Transverse colon (tissue), 4 donors: Measurements from ENCODE around the gene ARL4C. TPM values are rescaled to one million over a fixed set of nuclear protein-coding genes. Genes with fewer than 3 reads are reported as not detected.

Experiments used
- DNase-seq: peaks from one replicate; pipeline ENCODE4 v3.0.0-alpha.2; 2019
- H3K27ac ChIP-seq, 4 donors: fragments of 200-600 bp; sonication (generic); 2 replicates each; pipeline ENCODE4 v1.5.1; 2016 to 2018; ENCODE audit warnings: inconsistent platforms in 4 of 4
- H3K27me3 ChIP-seq: fragments of 200-600 bp; sonication (generic); 2 replicates; pipeline ENCODE4 v1.5.1; 2017; ENCODE audit warnings: inconsistent platforms
- H3K36me3 ChIP-seq, 4 donors: fragments of 200-600 bp; sonication (generic); 2 replicates each; pipeline ENCODE4 v1.5.1; 2017 to 2019; ENCODE audit warnings: inconsistent platforms in 4 of 4
- H3K4me1 ChIP-seq, 4 donors: fragments of 200-600 bp; sonication (generic); 2 replicates each; pipeline ENCODE4 v1.5.1; 2017 to 2020; ENCODE audit warnings: inconsistent platforms in 4 of 4
- H3K4me3 ChIP-seq, 4 donors: fragments of 200-600 bp; sonication (generic); 1 replicate in 1 of 4; 2 replicates in 3 of 4; pipeline versions ENCODE4 v1.5.1 to v1.6.1; 2017 to 2019; ENCODE audit warnings: inconsistent platforms in 4 of 4
- H3K9me3 ChIP-seq, 2 donors: fragments of 200-600 bp; sonication (generic); 2 replicates each; pipeline ENCODE4 v1.5.1; 2017 to 2019; ENCODE audit warnings: inconsistent platforms in 2 of 2
- CTCF ChIP-seq, 5 experiments: fragments of 200-600 bp in 3 of 5; fragments of 450-650 bp in 2 of 5; sonication (generic) in 3 of 5; IDR thresholded peaks; 1 replicate in 2 of 5; 2 replicates in 3 of 5; pipeline ENCODE4 v1.5.1; 2016 to 2017; ENCODE audit warnings: antibody characterized with exemption in 5 of 5, inconsistent platforms in 3 of 5, mild to moderate bottlenecking in 2 of 5, moderate library complexity in 1 of 5
- EP300 ChIP-seq: sonication (generic); formaldehyde crosslinking; IDR thresholded peaks from one replicate; pipeline ENCODE4 v1.6.1; 2017; ENCODE audit warnings: antibody characterized with exemption, low read depth
- POLR2A ChIP-seq: fragments of 450-650 bp; IDR thresholded peaks from one replicate; pipeline ENCODE4 v1.6.1; 2016; ENCODE audit warnings: antibody characterized with exemption, mild to moderate bottlenecking, moderate library complexity
- POLR2AphosphoS5 ChIP-seq, 3 donors: sonication (generic); formaldehyde crosslinking; IDR thresholded peaks; one replicate each; pipeline ENCODE4 v1.6.1; 2016; ENCODE audit warnings: antibody characterized with exemption in 3 of 3
- WGBS, 2 donors: methylation state at CpG; one replicate each; pipeline ENCODE4 v1.1.5; 2018; ENCODE audit warnings: low coverage in 1 of 2; 5-methylcytosine and 5-hydroxymethylcytosine counted together
- in situ Hi-C, 4 donors: fragments of 200-750 bp; cut with MboI; loops; one replicate each; pipeline versions ENCODE4 v1.15.0 to v1.15.1; 2017; ENCODE audit warnings: low sequenced_read_pairs in 3 of 4, low pct_ligation_motif_present in 1 of 4, low pct_unique_long_range_greater_than_20kb in 1 of 4
- intact Hi-C: fragments of 100-400 bp; cut with DNase I; formaldehyde crosslinking; loops from one replicate; pipeline ENCODE4 v1.15.1; 2023; ENCODE audit warnings: low total_unique reads
- total RNA-seq, 4 donors: library from RNA; depleted of rRNA; stranded (reverse); fragments of >200 nt; gene quantifications; one replicate each; pipeline ENCODE4 v1.1.0, GENCODE V29; 2016

Gene ARL4C
- total RNA-seq, 4 donors from 2014 or later, result 3.8 to 11.9 (median 5.3) TPM

- Histone ChIP-seq H3K27ac (no peak overlapping the region), H3K4me1 (no peaks in the 10 kb centered on the region), H3K9me3 (no peaks in the 10 kb centered on the region), H3K36me3 (no peaks in the 10 kb centered on the region), H3K27me3 (no peaks in the 10 kb centered on the region), H3K4me3 (no peak overlapping the region)
- WGBS, 2 donors, result 89 to 92% methylated on average over 10 to 14 of the region's 14 CpGs
- no peak for TF ChIP-seq POLR2A
- no peak for TF ChIP-seq POLR2AphosphoS5 (IDR thresholded peaks at IDR 0.05)
- no peak for TF ChIP-seq EP300
- TF ChIP-seq CTCF (IDR thresholded peaks at IDR 0.05), result no peak
- DNase-seq, result no peak
- intact Hi-C loops (no loop called here), in situ Hi-C loops (loop anchor here in 1 of 4 donors (25.0 kb wide), 1 partner anchor 526 kb away; no protein-coding TSS in a partner anchor)
Observed at GRCh38 chr2:234512884-234513669, 16.2 kb upstream of the ARL4C start.

- H3K9me3 ChIP-seq, result no peaks in the 10 kb centered on the region
- H3K36me3 ChIP-seq, result no peaks in the 10 kb centered on the region
- no peaks in the 10 kb centered on the region for H3K4me1 ChIP-seq
- DNase-seq, result no peak
- TF ChIP-seq EP300 (no peak), CTCF (IDR thresholded peaks at IDR 0.05) (no peak), POLR2A (no peak), POLR2AphosphoS5 (IDR thresholded peaks at IDR 0.05) (no peak)
- H3K27me3 ChIP-seq, result peaks cover 6% of the 10 kb centered on the region
- intact Hi-C loops, result loop anchor here (10.0 kb wide), 1 partner anchor 368 kb away; no protein-coding TSS in a partner anchor
- no peak overlapping the region for H3K27ac ChIP-seq
- 53 to 61% methylated on average over 3 of the region's 3 CpGs for WGBS, 2 donors
- H3K4me3 ChIP-seq, result no peak overlapping the region
- in situ Hi-C loops, result loop anchor here in 3 of 4 donors (5.0 to 25.0 kb wide), 3 partner anchors 368 to 516 kb away; no protein-coding TSS in a partner anchor
Observed at GRCh38 chr2:234502919-234503285, 6.0 kb upstream of the ARL4C start.

- 36 to 56% methylated on average over 2 to 3 of the region's 3 CpGs for WGBS, 2 donors
- intact Hi-C loops, result loop anchor here (10.0 kb wide), 1 partner anchor 368 kb away; no protein-coding TSS in a partner anchor
- in situ Hi-C loops, result loop anchor here in 3 of 4 donors (5.0 to 25.0 kb wide), 3 partner anchors 368 to 515 kb away; no protein-coding TSS in a partner anchor
Observed at GRCh38 chr2:234502285-234502918, 5.5 kb upstream of the ARL4C start.

More at GRCh38 chr2:234502285-234502918, 5.5 kb upstream of the ARL4C start:
- H3K36me3 ChIP-seq, result no peaks in the 10 kb centered on the region
- TF ChIP-seq EP300, result no peak
- no peak for TF ChIP-seq CTCF (IDR thresholded peaks at IDR 0.05)
- TF ChIP-seq POLR2A, result no peak
- no peak for TF ChIP-seq POLR2AphosphoS5 (IDR thresholded peaks at IDR 0.05)
- DNase-seq, result no peak
- H3K4me3 ChIP-seq, result no peak overlapping the region
- H3K4me1 ChIP-seq, result peaks cover 0 to 2% (median 0%) of the 10 kb centered on the region in 4 donors
- H3K27me3 ChIP-seq, result peaks cover 6% of the 10 kb centered on the region
- H3K9me3 ChIP-seq, result no peaks in the 10 kb centered on the region
- H3K27ac ChIP-seq, result no peak overlapping the region
